Panc1 (cell line): Measurements from ENCODE around the gene SUSD6. TPM values are rescaled to one million over a fixed set of nuclear protein-coding genes. Genes with fewer than 3 reads are reported as not detected.

ENCODE experiments used
- ATAC-seq: fragments of 200-7000 bp; cut with Tn5 transposase; 2 replicates; pipeline ENCODE4 v1.9.1; 2020; ENCODE audit warnings: mild to moderate bottlenecking, moderate library complexity
- BruUV-seq: library from RNA; stranded (reverse); fragments of 400-500 nt; replicated peaks from 2 replicates; lab custom pipeline; 2021; lab: Mats Ljungman, UMichigan
- CTCF ChIA-PET: fragments of 300-600 bp; sonication (Branson Sonifier 250); formaldehyde crosslinking; loops from one replicate; lab custom pipeline; 2022; ENCODE audit warnings: antibody characterized with exemption; lab: Charles Lee
- POLR2A ChIA-PET: fragments of 300-600 bp; sonication (Branson Sonifier 250); formaldehyde crosslinking; loops from one replicate; lab custom pipeline; 2022; ENCODE audit warnings: antibody characterized with exemption; lab: Charles Lee
- DNase-seq: peaks from one replicate; pipeline ENCODE4 v3.0.0-alpha.2; 2010; ENCODE audit warnings: low read depth, low spot score
- H3K27ac ChIP-seq: 2 replicates; pipeline ENCODE4 v1.5.1; 2011; ENCODE audit warnings: mild to moderate bottlenecking, low read length, inconsistent platforms
- H3K27me3 ChIP-seq: fragments of 200-500 bp; sonication (Bioruptor generic); 2 replicates; pipeline ENCODE4 v1.6.0; 2014; ENCODE audit warnings: low read length, inconsistent platforms; ENCODE audit not compliant: control insufficient read depth, insufficient read depth
- H3K36me3 ChIP-seq: fragments of 200-500 bp; sonication (Bioruptor generic); 2 replicates; pipeline ENCODE4 v1.5.1; 2014; ENCODE audit warnings: inconsistent platforms, mild to moderate bottlenecking, low read length, moderate library complexity; ENCODE audit not compliant: control insufficient read depth, insufficient read depth
- H3K4me1 ChIP-seq: 2 replicates; pipeline ENCODE4 v1.5.1; 2011; ENCODE audit warnings: inconsistent platforms, mild to moderate bottlenecking, low read length, moderate library complexity; ENCODE audit not compliant: control insufficient read depth, insufficient read depth
- H3K4me3 ChIP-seq, 2 experiments: 2 replicates each; pipeline ENCODE4 v1.5.1; 2011 to 2012; ENCODE audit warnings: low read depth in 2 of 2, low read length in 2 of 2, mild to moderate bottlenecking in 2 of 2, inconsistent platforms in 1 of 2, moderate library complexity in 1 of 2
- H3K9me3 ChIP-seq: fragments of 200-500 bp; sonication (Bioruptor generic); 2 replicates; pipeline ENCODE4 v1.5.1; 2014; ENCODE audit warnings: low read depth, mild to moderate bottlenecking, inconsistent platforms, low read length, moderate library complexity; ENCODE audit not compliant: control insufficient read depth, insufficient read depth
- POLR2AphosphoS5 ChIP-seq: IDR thresholded peaks from 2 replicates; pipeline ENCODE4 v1.6.1; 2012; ENCODE audit warnings: mild to moderate bottlenecking, low read depth, low read length, moderate library complexity
- REST ChIP-seq, 2 experiments: IDR thresholded peaks; 2 replicates each; pipeline ENCODE4 v1.6.1; 2011 to 2012; ENCODE audit warnings: low read depth in 2 of 2, control low read depth in 1 of 2, low read length in 1 of 2, mild to moderate bottlenecking in 1 of 2, moderate library complexity in 1 of 2; ENCODE audit not compliant: insufficient read depth in 1 of 2
- SIN3A ChIP-seq: IDR thresholded peaks from 2 replicates; pipeline ENCODE4 v1.6.1; 2012; ENCODE audit warnings: low read depth, mild to moderate bottlenecking, low read length, moderate library complexity, borderline replicate concordance; ENCODE audit not compliant: insufficient read depth
- TCF7L2 ChIP-seq: IDR thresholded peaks from 2 replicates; pipeline ENCODE4 v1.6.1; 2011; ENCODE audit warnings: mild to moderate bottlenecking, low read depth, low read length, inconsistent platforms
- in situ Hi-C: cut with HindIII; loops from 2 replicates; pipeline ENCODE4 v1.10.0; 2016; ENCODE audit warnings: low sequenced_read_pairs, low pct_unique_long_range_greater_than_20kb
- intact Hi-C: fragments of 100-400 bp; cut with micrococcal nuclease; formaldehyde crosslinking; loops from one replicate; pipeline ENCODE4 v1.10.0; 2022; ENCODE audit not compliant: unreplicated experiment
- total RNA-seq: library from RNA; stranded (reverse); gene quantifications from one replicate; pipeline ENCODE4 v1.2.1, GENCODE V29; 2021; ENCODE audit not compliant: unreplicated experiment
- TF ChIP-seq, protein P1 (sequence below): fragments of 450-650 bp; IDR thresholded peaks from 2 replicates; pipeline ENCODE4 v1.5.1; 2017; ENCODE audit warnings: mild to moderate bottlenecking

Gene SUSD6
- total RNA-seq, 1 experiment from 2014 or later, result 10.9 TPM

DNA sequence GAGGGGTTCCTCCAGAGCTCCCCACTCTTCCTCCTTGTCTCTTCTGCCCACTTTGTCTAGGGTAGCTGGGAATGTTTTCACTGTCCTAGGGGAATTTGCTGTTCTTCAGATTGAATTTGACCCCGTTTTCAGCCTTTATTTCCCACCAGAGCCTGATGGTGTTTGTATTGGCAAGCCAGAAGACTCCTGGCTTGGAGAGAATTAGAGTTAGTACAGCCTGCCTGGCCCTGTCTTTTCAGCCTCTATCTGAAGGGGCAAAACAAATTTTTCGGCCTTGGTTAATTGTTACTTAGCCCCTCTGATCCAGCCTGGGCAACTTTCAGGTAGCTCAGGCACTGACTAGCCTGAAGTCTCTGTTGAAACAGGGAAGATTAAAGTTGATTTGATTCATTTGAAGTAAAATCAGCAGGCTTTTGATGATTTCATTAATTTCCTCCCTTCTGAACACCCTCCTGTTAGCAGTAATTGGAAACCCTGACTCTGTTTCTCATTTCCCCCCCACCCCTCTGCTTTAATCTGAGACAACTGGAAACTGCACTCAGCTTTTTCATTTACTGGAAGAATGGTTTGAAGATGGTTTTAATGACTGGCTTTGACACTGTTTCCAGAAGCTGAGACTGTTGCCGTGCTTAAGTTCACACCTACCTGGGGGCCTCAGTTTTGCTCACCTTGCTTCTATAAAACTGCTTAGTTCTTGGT is 63.3 kb downstream of the SUSD6 start:
- intact Hi-C loops, result no loop called here
- CTCF ChIA-PET, result no interaction called here

GRCh38 chr14:69675245-69675583 is 63.8 kb downstream of the SUSD6 start:
- Histone ChIP-seq H3K36me3 (no peaks in the 10 kb centered on the region), H3K4me1 (no peaks in the 10 kb centered on the region), H3K27me3 (no peaks in the 10 kb centered on the region), H3K4me3 (no peak overlapping the region), H3K27ac (no peak overlapping the region), H3K9me3 (no peaks in the 10 kb centered on the region)
- ChIA-PET CTCF (no interaction called here), POLR2A (interaction anchor here (0.6 kb wide), 1 partner anchor 37 kb away, joined by 4 read pairs; no protein-coding TSS in a partner anchor)
- intact Hi-C loops (no loop called here), in situ Hi-C loops (no loop called here)
- no TSS peak for BruUV-seq
- DNase-seq (no peak), ATAC-seq (no peak)
- no peak for TF ChIP-seq REST (IDR thresholded peaks at IDR 0.05; ENCODE audit: insufficient read depth in 1 of 2, low read depth in 2 of 2, low read length in 1 of 2)
- TF ChIP-seq SIN3A, result no peak
- no peak for TF ChIP-seq TCF7L2
- TF ChIP-seq, protein P1, sequence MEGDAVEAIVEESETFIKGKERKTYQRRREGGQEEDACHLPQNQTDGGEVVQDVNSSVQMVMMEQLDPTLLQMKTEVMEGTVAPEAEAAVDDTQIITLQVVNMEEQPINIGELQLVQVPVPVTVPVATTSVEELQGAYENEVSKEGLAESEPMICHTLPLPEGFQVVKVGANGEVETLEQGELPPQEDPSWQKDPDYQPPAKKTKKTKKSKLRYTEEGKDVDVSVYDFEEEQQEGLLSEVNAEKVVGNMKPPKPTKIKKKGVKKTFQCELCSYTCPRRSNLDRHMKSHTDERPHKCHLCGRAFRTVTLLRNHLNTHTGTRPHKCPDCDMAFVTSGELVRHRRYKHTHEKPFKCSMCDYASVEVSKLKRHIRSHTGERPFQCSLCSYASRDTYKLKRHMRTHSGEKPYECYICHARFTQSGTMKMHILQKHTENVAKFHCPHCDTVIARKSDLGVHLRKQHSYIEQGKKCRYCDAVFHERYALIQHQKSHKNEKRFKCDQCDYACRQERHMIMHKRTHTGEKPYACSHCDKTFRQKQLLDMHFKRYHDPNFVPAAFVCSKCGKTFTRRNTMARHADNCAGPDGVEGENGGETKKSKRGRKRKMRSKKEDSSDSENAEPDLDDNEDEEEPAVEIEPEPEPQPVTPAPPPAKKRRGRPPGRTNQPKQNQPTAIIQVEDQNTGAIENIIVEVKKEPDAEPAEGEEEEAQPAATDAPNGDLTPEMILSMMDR, result no peak
- TF ChIP-seq POLR2AphosphoS5, result no peak

More for the DNA sequence above, 63.3 kb downstream of the SUSD6 start:
- no peak for ATAC-seq
- no peak for DNase-seq
- in situ Hi-C loops, result no loop called here
- TF ChIP-seq, protein P1, result no peak
- no peak for TF ChIP-seq TCF7L2
- no peak for TF ChIP-seq POLR2AphosphoS5
- no peak for TF ChIP-seq SIN3A
- no peak for TF ChIP-seq REST (IDR thresholded peaks at IDR 0.05; ENCODE audit: insufficient read depth in 1 of 2, low read depth in 2 of 2, low read length in 1 of 2)
- Histone ChIP-seq H3K27me3 (no peaks in the 10 kb centered on the region), H3K9me3 (no peaks in the 10 kb centered on the region), H3K4me1 (no peaks in the 10 kb centered on the region), H3K36me3 (no peaks in the 10 kb centered on the region), H3K27ac (no peak overlapping the region), H3K4me3 (no peak overlapping the region)
- POLR2A ChIA-PET, result interaction anchor here (0.6 kb wide), 1 partner anchor 37 kb away, joined by 4 read pairs; no protein-coding TSS in a partner anchor
- no TSS peak for BruUV-seq
